Measurements from ENCODE around the gene SLC2A14. TPM values are rescaled to one million over a fixed set of nuclear protein-coding genes. Genes with fewer than 3 reads are reported as not detected.
"Not testable (repeated sequence)": the region's sequence is repeated elsewhere in the genome, so short reads cannot be mapped to it uniquely, and the experiment has no call there.

Gene SLC2A14
- total RNA-seq, 1 experiment from 2014 or later = 141 TPM

DNA sequence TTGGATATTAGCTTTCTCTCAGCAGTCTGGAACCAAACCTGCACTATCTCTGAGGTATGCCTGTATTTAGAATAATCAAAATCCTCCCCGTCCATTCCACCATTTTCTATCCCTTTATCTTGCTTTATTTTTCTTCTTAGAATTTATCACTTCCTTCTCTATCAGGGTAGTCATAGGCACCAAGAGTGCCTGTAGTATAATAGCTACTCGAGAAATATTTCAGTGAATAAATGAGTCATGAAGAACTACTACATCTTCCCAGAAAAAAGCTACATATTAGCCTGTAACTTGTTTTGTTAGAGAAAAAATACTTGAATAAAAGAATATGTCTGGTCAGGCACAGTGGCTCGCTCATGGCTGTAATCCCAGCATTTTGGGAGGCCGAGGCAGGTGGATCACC, 4.3 kb downstream of the SLC2A14 start:
- no peak overlapping the region for H3K27ac Mint-ChIP-seq (ENCODE audit: unreplicated experiment)
- no peaks in the 10 kb centered on the region for H3K9me3 Mint-ChIP-seq (ENCODE audit: unreplicated experiment)
- H3K36me3 Mint-ChIP-seq (ENCODE audit: insufficient read depth, unreplicated experiment) = peaks cover 13% of the 10 kb centered on the region
- no peak overlapping the region for H3K4me3 Mint-ChIP-seq (ENCODE audit: unreplicated experiment)
- peaks cover 13% of the 10 kb centered on the region for H3K4me1 Mint-ChIP-seq (ENCODE audit: low read depth, unreplicated experiment)
- no peak overlapping the region for H3K4me3 ChIP-seq (ENCODE audit: low read depth, low read length)
- intact Hi-C loops (cut with micrococcal nuclease; ENCODE audit: unreplicated experiment) = no loop called here
- DNase-seq = no peak
- POLR2A ChIA-PET = no interaction called here
- no peaks in the 10 kb centered on the region for H3K27me3 Mint-ChIP-seq (ENCODE audit: insufficient read depth, unreplicated experiment)
- H3K27me3 ChIP-seq (replicated peaks; ENCODE audit: control insufficient read depth, insufficient read depth, low read length) = no peaks in the 10 kb centered on the region
- TF ChIP-seq, protein P1, sequence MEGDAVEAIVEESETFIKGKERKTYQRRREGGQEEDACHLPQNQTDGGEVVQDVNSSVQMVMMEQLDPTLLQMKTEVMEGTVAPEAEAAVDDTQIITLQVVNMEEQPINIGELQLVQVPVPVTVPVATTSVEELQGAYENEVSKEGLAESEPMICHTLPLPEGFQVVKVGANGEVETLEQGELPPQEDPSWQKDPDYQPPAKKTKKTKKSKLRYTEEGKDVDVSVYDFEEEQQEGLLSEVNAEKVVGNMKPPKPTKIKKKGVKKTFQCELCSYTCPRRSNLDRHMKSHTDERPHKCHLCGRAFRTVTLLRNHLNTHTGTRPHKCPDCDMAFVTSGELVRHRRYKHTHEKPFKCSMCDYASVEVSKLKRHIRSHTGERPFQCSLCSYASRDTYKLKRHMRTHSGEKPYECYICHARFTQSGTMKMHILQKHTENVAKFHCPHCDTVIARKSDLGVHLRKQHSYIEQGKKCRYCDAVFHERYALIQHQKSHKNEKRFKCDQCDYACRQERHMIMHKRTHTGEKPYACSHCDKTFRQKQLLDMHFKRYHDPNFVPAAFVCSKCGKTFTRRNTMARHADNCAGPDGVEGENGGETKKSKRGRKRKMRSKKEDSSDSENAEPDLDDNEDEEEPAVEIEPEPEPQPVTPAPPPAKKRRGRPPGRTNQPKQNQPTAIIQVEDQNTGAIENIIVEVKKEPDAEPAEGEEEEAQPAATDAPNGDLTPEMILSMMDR (IDR thresholded peaks at IDR 0.05; ENCODE audit: insufficient read depth in 1 of 2, low read depth in 1 of 2, low read length in 1 of 2, severe bottlenecking in 1 of 2, unreplicated experiment in 1 of 2) = no peak
- no peaks in the 10 kb centered on the region for H3K36me3 ChIP-seq (ENCODE audit: control insufficient read depth, insufficient read depth, low read length)
- peaks cover 18% of the 10 kb centered on the region for H3K4me1 ChIP-seq
- no TSS peak for BruUV-seq (replicated peaks)
- H3K9me3 ChIP-seq = no peaks in the 10 kb centered on the region
- CTCF ChIA-PET = no interaction called here

DNA sequence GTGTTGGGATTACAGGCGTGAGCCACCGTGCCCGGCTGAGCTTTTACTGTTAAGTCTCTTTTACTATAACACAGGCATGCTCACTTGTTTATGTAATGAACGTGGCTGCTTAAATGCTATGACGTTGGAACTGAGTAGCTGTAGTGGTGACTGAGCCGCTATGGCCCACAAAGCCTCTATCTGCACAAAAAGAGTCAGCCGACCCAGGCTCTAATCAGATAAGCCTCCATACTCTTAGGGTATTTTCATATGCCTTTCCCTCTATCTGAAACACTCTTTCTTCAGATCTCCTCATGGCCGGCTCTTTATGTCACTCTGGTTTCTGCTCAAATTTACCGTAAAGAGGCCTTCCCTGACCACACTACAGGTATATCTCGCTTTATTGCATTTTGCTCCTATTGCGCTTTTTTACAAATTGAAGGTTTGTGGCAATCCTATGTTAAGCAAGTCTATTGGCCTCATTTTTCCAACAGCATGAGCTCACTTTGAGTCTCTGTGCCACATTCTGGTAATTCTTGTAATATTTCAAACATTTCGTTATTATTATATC, 8.0 kb downstream of the SLC2A14 start:
- peaks cover 19% of the 10 kb centered on the region for H3K4me1 Mint-ChIP-seq (ENCODE audit: low read depth, unreplicated experiment)
- Histone ChIP-seq H3K27me3 (replicated peaks; ENCODE audit: control insufficient read depth, insufficient read depth, low read length) (no peaks in the 10 kb centered on the region), H3K4me1 (peaks cover 23% of the 10 kb centered on the region), H3K36me3 (ENCODE audit: control insufficient read depth, insufficient read depth, low read length) (peaks cover 4% of the 10 kb centered on the region), H3K9me3 (no peaks in the 10 kb centered on the region), H3K4me3 (ENCODE audit: low read depth, low read length) (no peak overlapping the region)
- no peak overlapping the region for H3K4me3 Mint-ChIP-seq (ENCODE audit: unreplicated experiment)
- no peaks in the 10 kb centered on the region for H3K9me3 Mint-ChIP-seq (ENCODE audit: unreplicated experiment)
- H3K36me3 Mint-ChIP-seq (ENCODE audit: insufficient read depth, unreplicated experiment) = peaks cover 44% of the 10 kb centered on the region
- CTCF ChIA-PET = no interaction called here
- no peak for DNase-seq
- intact Hi-C loops (cut with micrococcal nuclease; ENCODE audit: unreplicated experiment) = no loop called here
- H3K27ac Mint-ChIP-seq (ENCODE audit: unreplicated experiment) = peak overlapping the region; percentile 6
- no peaks in the 10 kb centered on the region for H3K27me3 Mint-ChIP-seq (ENCODE audit: insufficient read depth, unreplicated experiment)
- BruUV-seq (replicated peaks) = no TSS peak
- TF ChIP-seq, protein P1 (IDR thresholded peaks at IDR 0.05; ENCODE audit: insufficient read depth in 1 of 2, low read depth in 1 of 2, low read length in 1 of 2, severe bottlenecking in 1 of 2, unreplicated experiment in 1 of 2) = no peak
- POLR2A ChIA-PET = no interaction called here

DNA sequence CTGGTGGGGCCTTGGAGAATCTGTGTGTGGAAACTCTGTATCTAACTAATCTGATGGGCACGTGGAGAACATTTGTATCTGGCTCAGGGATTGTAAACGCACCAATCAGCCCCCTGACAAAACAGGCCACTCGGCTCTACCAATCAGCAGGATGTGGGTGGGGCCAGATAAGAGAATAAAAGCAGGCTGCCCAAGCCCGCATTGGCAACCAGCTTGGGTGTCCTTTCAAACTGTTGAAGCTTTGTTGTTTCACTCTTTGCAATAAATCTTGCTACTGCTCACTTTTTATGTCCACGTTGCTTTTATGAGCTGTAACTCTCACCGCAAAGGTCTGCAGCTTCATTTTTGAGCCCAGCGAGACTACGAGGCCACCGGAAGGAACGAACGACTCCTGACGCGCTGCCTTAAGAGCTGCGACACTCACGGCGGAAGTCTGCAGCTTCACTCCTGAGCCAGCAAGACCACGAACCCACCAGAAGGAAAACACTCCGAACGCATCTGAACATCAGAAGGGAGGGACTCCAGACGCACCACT, 9.8 kb downstream of the SLC2A14 start:
- peaks cover 35% of the 10 kb centered on the region for H3K4me1 Mint-ChIP-seq (ENCODE audit: low read depth, unreplicated experiment)
- H3K4me3 ChIP-seq (ENCODE audit: low read depth, low read length); H3K9me3 ChIP-seq; H3K9me3 Mint-ChIP-seq (ENCODE audit: unreplicated experiment); H3K27me3 Mint-ChIP-seq (ENCODE audit: insufficient read depth, unreplicated experiment); H3K27me3 ChIP-seq (replicated peaks; ENCODE audit: control insufficient read depth, insufficient read depth, low read length); H3K36me3 ChIP-seq (ENCODE audit: control insufficient read depth, insufficient read depth, low read length); H3K27ac Mint-ChIP-seq (ENCODE audit: unreplicated experiment); DNase-seq; intact Hi-C loops (cut with micrococcal nuclease; ENCODE audit: unreplicated experiment); H3K4me3 Mint-ChIP-seq (ENCODE audit: unreplicated experiment); BruUV-seq (replicated peaks): not testable (repeated sequence)
- CTCF ChIA-PET = interaction anchor here (1.4 kb wide), 1 partner anchor 45 kb away, joined by 4 read pairs; no protein-coding TSS in a partner anchor
- H3K4me1 ChIP-seq = peaks cover 36% of the 10 kb centered on the region
- peaks cover 62% of the 10 kb centered on the region for H3K36me3 Mint-ChIP-seq (ENCODE audit: insufficient read depth, unreplicated experiment)
- POLR2A ChIA-PET = interaction anchor here (0.5 to 0.6 kb wide), 2 partner anchors 12 to 119 kb away, joined by 3 to 8 read pairs; no protein-coding TSS in a partner anchor

DNA sequence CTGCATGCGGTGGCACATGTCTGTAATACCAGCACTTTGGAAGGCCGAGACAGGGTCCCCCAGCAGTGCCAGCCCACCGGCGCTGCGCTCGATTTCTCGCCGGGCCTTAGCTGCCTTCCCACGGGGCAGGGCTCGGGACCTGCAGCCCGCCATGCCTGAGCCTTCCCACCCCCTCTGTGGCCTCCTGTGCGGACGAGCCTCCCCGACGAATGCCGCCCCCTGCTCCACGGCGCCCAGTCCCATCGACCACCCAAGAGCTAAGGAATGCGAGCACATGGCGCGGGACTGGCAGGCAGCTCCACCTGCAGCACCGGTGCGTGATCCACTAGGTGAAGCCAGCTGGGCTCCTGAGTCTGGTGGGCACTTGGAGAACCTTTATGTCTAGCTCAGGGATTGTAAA, 10.4 kb downstream of the SLC2A14 start:
- POLR2A ChIA-PET = interaction anchor here (0.6 kb wide), 1 partner anchor 12 kb away, joined by 8 read pairs; no protein-coding TSS in a partner anchor

More for the DNA sequence above, 10.4 kb downstream of the SLC2A14 start:
- H3K27ac Mint-ChIP-seq (ENCODE audit: unreplicated experiment); H3K36me3 ChIP-seq (ENCODE audit: control insufficient read depth, insufficient read depth, low read length); H3K9me3 ChIP-seq; intact Hi-C loops (cut with micrococcal nuclease; ENCODE audit: unreplicated experiment); H3K4me3 ChIP-seq (ENCODE audit: low read depth, low read length); H3K27me3 Mint-ChIP-seq (ENCODE audit: insufficient read depth, unreplicated experiment); H3K9me3 Mint-ChIP-seq (ENCODE audit: unreplicated experiment); DNase-seq; H3K27me3 ChIP-seq (replicated peaks; ENCODE audit: control insufficient read depth, insufficient read depth, low read length); H3K4me3 Mint-ChIP-seq (ENCODE audit: unreplicated experiment); BruUV-seq (replicated peaks): not testable (repeated sequence)
- H3K4me1 ChIP-seq = peaks cover 42% of the 10 kb centered on the region
- Mint-ChIP-seq H3K4me1 (ENCODE audit: low read depth, unreplicated experiment) (peaks cover 36% of the 10 kb centered on the region), H3K36me3 (ENCODE audit: insufficient read depth, unreplicated experiment) (peaks cover 68% of the 10 kb centered on the region)
- CTCF ChIA-PET = interaction anchor here (1.4 kb wide), 1 partner anchor 45 kb away, joined by 4 read pairs; no protein-coding TSS in a partner anchor

Measured in Caco-2 (cell line).